MCF 10A (cell line): ENCODE results near the gene ADAM10. TPM values are rescaled to one million over a fixed set of nuclear protein-coding genes. Genes with fewer than 3 reads are reported as not detected.

Experiments
- BruUV-seq: library from RNA; stranded (reverse); fragments of 400-500 nt; replicated peaks from 2 replicates; lab custom pipeline; 2021; lab: Mats Ljungman, UMichigan
- CTCF ChIA-PET: fragments of 300-600 bp; sonication (Branson Sonifier 250); formaldehyde crosslinking; extraction: SDS; loops from one replicate; lab custom pipeline; 2021; ENCODE audit warnings: antibody characterized with exemption, inconsistent platforms; lab: Yijun Ruan, JAX
- POLR2A ChIA-PET: fragments of 300-600, 350-650 bp; sonication (Branson Sonifier 250); formaldehyde crosslinking; extraction: SDS; loops from one replicate; lab custom pipeline; 2020; ENCODE audit warnings: antibody characterized with exemption, inconsistent platforms; lab: Yijun Ruan, JAX
- DNase-seq: peaks from one replicate; pipeline ENCODE4 v3.0.0-alpha.2; 2018; ENCODE audit not compliant: unreplicated experiment
- H3K27ac Mint-ChIP-seq: one replicate; pipeline ENCODE4 v1.8.0; 2022; ENCODE audit warnings: mild to moderate bottlenecking, low read depth, mixed read lengths; ENCODE audit not compliant: unreplicated experiment
- H3K27me3 Mint-ChIP-seq: one replicate; pipeline ENCODE4 v1.8.0; 2022; ENCODE audit warnings: mixed read lengths; ENCODE audit not compliant: insufficient read depth, unreplicated experiment
- H3K36me3 Mint-ChIP-seq: one replicate; pipeline ENCODE4 v1.8.0; 2022; ENCODE audit warnings: mild to moderate bottlenecking, moderate library complexity, mixed read lengths; ENCODE audit not compliant: insufficient read depth, unreplicated experiment
- H3K4me1 Mint-ChIP-seq: one replicate; pipeline ENCODE4 v1.8.0; 2022; ENCODE audit warnings: mixed read lengths; ENCODE audit not compliant: insufficient read depth, unreplicated experiment
- H3K4me3 Mint-ChIP-seq: one replicate; pipeline ENCODE4 v1.8.0; 2022; ENCODE audit warnings: mild to moderate bottlenecking, moderate library complexity, mixed read lengths; ENCODE audit not compliant: unreplicated experiment
- H3K9me3 Mint-ChIP-seq: one replicate; pipeline ENCODE4 v1.8.0; 2022; ENCODE audit warnings: mixed read lengths; ENCODE audit not compliant: unreplicated experiment
- CTCF ChIP-seq: fragments of 200-600 bp; IDR thresholded peaks from one replicate; pipeline ENCODE4 v1.8.0; 2022; ENCODE audit warnings: antibody characterized with exemption, mild to moderate bottlenecking; ENCODE audit not compliant: unreplicated experiment
- intact Hi-C: fragments of 100-400 bp; cut with micrococcal nuclease; formaldehyde crosslinking; loops from 2 replicates; pipeline ENCODE4 v1.14.1; 2022
- total RNA-seq: library from RNA; stranded (reverse); gene quantifications from 2 replicates; pipeline ENCODE4 v1.2.3, GENCODE V29; 2022

Gene ADAM10
- total RNA-seq, 1 experiment from 2014 or later: 87.5 TPM

- no peak for DNase-seq
- Mint-ChIP-seq H3K27me3 (no peaks in the 10 kb centered on the region), H3K4me3 (no peak overlapping the region), H3K36me3 (no peaks in the 10 kb centered on the region), H3K4me1 (peaks cover 6% of the 10 kb centered on the region), H3K9me3 (peaks cover 14% of the 10 kb centered on the region), H3K27ac (no peak overlapping the region)
- CTCF ChIA-PET: no interaction called here
- intact Hi-C loops: no loop called here
- POLR2A ChIA-PET: interaction anchor here (0.7 to 11.3 kb wide), 5 partner anchors 16 to 377 kb away, joined by 3 to 368 read pairs (median 3); partner anchors contain the start of gene ADAM10
- BruUV-seq: no TSS peak
- TF ChIP-seq CTCF: no peak
Measured at GRCh38 chr15:58766290-58766689, 16.8 kb upstream of the ADAM10 start.

GRCh38 chr15:58764468-58764867, 15.0 kb upstream of the ADAM10 start:
- H3K36me3 Mint-ChIP-seq: no peaks in the 10 kb centered on the region

DNA sequence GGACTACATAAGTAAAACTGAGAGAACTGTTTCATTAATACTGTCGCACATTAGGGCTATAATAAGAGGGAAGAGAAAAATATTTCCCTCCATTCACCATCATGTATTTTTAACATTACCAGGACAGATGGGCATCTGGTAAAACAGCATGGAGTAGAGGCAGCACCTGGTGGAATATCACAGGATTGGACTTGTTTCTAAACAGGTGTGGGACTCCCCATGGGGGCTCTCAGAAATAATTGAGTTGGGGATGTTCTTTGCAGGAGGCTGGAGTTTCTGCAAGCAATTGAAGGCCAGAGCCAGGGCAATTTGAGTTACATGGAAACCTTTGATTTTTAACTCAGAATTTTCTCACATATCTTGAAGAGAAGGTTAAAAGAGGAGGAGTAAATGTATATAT, 13.2 kb upstream of the ADAM10 start:
- no TSS peak for BruUV-seq
- intact Hi-C loops: no loop called here
- no peaks in the 10 kb centered on the region for H3K27me3 Mint-ChIP-seq
- peaks cover 14% of the 10 kb centered on the region for H3K9me3 Mint-ChIP-seq
- CTCF ChIA-PET: interaction anchor here (0.6 kb wide), 1 partner anchor 542 kb away, joined by 3 read pairs; no protein-coding TSS in a partner anchor
- POLR2A ChIA-PET: interaction anchor here (1.2 to 3.2 kb wide), 2 partner anchors 8 to 13 kb away, joined by 6 to 19 read pairs; partner anchors contain the start of genes ADAM10 and MINDY2
- no peaks in the 10 kb centered on the region for H3K36me3 Mint-ChIP-seq
- H3K4me3 Mint-ChIP-seq: no peak overlapping the region
- no peak for TF ChIP-seq CTCF
- peaks cover 6% of the 10 kb centered on the region for H3K4me1 Mint-ChIP-seq
- H3K27ac Mint-ChIP-seq: no peak overlapping the region
- DNase-seq: no peak

More at GRCh38 chr15:58764468-58764867, 15.0 kb upstream of the ADAM10 start:
- POLR2A ChIA-PET: interaction anchor here (11.3 kb wide), 1 partner anchor 14 kb away, joined by 368 read pairs; the partner anchor contains the start of gene ADAM10
- Mint-ChIP-seq H3K9me3 (peaks cover 14% of the 10 kb centered on the region), H3K4me1 (peaks cover 6% of the 10 kb centered on the region), H3K27me3 (no peaks in the 10 kb centered on the region), H3K27ac (no peak overlapping the region), H3K4me3 (no peak overlapping the region)
- intact Hi-C loops: no loop called here
- no peak for DNase-seq
- BruUV-seq: no TSS peak
- CTCF ChIA-PET: interaction anchor here (0.6 kb wide), 2 partner anchors 17 to 649 kb away, joined by 3 read pairs; no protein-coding TSS in a partner anchor
- no peak for TF ChIP-seq CTCF

GRCh38 chr15:58762285-58762684, 12.8 kb upstream of the ADAM10 start:
- Mint-ChIP-seq H3K4me3 (no peak overlapping the region), H3K27me3 (no peaks in the 10 kb centered on the region), H3K27ac (no peak overlapping the region), H3K9me3 (peaks cover 14% of the 10 kb centered on the region), H3K4me1 (peaks cover 6% of the 10 kb centered on the region), H3K36me3 (no peaks in the 10 kb centered on the region)
- POLR2A ChIA-PET: interaction anchor here (3.2 kb wide), 1 partner anchor 8 kb away, joined by 19 read pairs; the partner anchor contains the start of gene MINDY2
- CTCF ChIA-PET: interaction anchor here (0.7 to 1.8 kb wide), 2 partner anchors 8 to 20 kb away, joined by 3 to 4 read pairs; partner anchors contain the start of gene MINDY2
- no peak for DNase-seq
- BruUV-seq: no TSS peak
- intact Hi-C loops: no loop called here
- TF ChIP-seq CTCF: no peak
